Left ventricle myocardium inferior (tissue), 1 donor: Measurements from ENCODE around the gene LIPC. TPM values are rescaled to one million over a fixed set of nuclear protein-coding genes. Genes with fewer than 3 reads are reported as not detected.

Source experiments
- DNase-seq: peaks from one replicate; pipeline ENCODE4 v3.0.0-alpha.2; 2020
- H3K27ac ChIP-seq: fragments of 200-600 bp; replicated peaks from 2 replicates; pipeline ENCODE4 v1.8.0; 2021
- H3K27me3 ChIP-seq: fragments of 200-600 bp; 2 replicates; pipeline ENCODE4 v1.8.0; 2021; ENCODE audit warnings: low read depth
- H3K36me3 ChIP-seq: fragments of 200-600 bp; 2 replicates; pipeline ENCODE4 v1.8.0; 2021
- H3K4me1 ChIP-seq: fragments of 200-600 bp; 2 replicates; pipeline ENCODE4 v1.8.0; 2021
- H3K4me3 ChIP-seq: fragments of 200-600 bp; 2 replicates; pipeline ENCODE4 v1.8.0; 2021; ENCODE audit warnings: mild to moderate bottlenecking, moderate library complexity
- H3K9me3 ChIP-seq: fragments of 200-600 bp; replicated peaks from 2 replicates; pipeline ENCODE4 v1.8.0; 2021
- intact Hi-C: fragments of 100-400 bp; cut with micrococcal nuclease; formaldehyde crosslinking; loops from one replicate; pipeline ENCODE4 v1.11.0; 2022
- total RNA-seq: library from RNA; stranded (reverse); fragmentation: NEBNext Ultra II Directional; extraction: Animal tissue kit (Norgen Biotek cat#: 25700); gene quantifications from one replicate; pipeline ENCODE4 v1.2.1, GENCODE V29; 2021
- TF ChIP-seq, protein P1 (sequence below): fragments of 200-600 bp; IDR thresholded peaks from 2 replicates; pipeline ENCODE4 v1.8.0; 2021; ENCODE audit warnings: antibody characterized with exemption, mild to moderate bottlenecking, borderline replicate concordance
- donor health status: DM: no; HTN: yes; CAD: no; lungs with severe emphysema.

LIPC gene
- total RNA-seq, 1 donor from 2014 or later = 1.5 TPM

DNA sequence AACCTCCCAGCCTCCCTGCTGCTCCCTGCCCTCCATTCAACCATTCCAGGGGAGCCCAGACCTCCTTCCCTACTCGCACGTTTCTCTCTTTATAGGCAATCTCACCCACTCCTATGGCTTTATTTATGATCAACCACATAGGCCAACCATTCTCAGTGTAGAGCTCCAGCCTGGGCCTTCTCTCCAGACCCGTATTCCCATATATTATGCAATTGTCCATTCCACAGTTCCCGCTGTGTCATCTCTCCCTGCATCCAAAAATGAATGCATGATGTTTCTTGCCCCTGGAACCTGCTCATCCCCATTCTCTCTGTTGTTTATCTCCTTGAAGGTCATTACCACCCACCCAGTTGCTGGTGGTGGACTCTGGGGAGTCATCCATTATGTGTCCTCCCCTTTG lies 140.7 kb downstream of the LIPC start:
- intact Hi-C loops = no loop called here
- Histone ChIP-seq H3K4me1 (peaks cover 4% of the 10 kb centered on the region), H3K4me3 (no peak overlapping the region), H3K36me3 (no peaks in the 10 kb centered on the region), H3K9me3 (no peaks in the 10 kb centered on the region), H3K27ac (no peak overlapping the region), H3K27me3 (no peaks in the 10 kb centered on the region)
- no peak for DNase-seq
- TF ChIP-seq, protein P1, sequence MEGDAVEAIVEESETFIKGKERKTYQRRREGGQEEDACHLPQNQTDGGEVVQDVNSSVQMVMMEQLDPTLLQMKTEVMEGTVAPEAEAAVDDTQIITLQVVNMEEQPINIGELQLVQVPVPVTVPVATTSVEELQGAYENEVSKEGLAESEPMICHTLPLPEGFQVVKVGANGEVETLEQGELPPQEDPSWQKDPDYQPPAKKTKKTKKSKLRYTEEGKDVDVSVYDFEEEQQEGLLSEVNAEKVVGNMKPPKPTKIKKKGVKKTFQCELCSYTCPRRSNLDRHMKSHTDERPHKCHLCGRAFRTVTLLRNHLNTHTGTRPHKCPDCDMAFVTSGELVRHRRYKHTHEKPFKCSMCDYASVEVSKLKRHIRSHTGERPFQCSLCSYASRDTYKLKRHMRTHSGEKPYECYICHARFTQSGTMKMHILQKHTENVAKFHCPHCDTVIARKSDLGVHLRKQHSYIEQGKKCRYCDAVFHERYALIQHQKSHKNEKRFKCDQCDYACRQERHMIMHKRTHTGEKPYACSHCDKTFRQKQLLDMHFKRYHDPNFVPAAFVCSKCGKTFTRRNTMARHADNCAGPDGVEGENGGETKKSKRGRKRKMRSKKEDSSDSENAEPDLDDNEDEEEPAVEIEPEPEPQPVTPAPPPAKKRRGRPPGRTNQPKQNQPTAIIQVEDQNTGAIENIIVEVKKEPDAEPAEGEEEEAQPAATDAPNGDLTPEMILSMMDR = no peak

DNA sequence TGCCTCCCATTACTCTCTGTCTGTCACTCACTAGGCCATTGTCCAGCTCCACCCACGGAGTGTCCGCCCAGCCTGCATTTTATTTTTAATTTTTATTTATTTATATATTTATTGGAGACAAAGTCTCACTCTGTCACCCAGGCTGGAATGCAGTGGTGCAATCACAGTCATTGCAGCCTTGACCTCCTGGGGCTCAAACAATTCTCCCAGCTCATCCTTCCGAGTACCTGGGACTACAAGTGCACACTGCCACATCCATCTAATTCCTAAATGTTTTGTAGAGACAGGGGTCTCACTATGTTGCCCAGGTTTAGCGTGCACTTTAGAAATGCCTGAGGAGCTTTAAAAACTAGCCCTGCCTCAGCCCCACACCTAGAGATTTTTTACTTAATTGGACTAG lies 141.5 kb downstream of the LIPC start:
- TF ChIP-seq, protein P1 = no peak

DNA sequence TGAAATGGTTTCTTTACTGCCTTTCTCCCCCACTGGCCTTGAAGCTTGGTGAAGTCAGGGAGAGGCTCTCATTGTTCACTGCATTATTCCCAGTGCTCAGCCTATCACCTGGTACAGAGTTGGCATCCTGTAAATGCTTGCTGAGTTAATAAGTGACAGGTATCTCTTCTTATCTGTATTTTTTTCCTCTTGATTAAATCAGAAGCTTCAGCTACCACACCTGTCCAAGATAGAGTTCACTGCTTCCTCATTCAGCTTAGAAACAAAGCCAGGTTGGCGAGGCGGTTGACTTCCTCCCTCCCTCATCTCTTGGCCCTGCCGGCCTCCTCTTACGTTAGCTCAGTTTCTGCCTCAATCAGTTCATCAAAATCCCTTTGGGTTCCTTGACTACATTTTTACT lies 142.8 kb downstream of the LIPC start:
- Histone ChIP-seq H3K4me1 (no peaks in the 10 kb centered on the region), H3K27ac (no peak overlapping the region), H3K4me3 (no peak overlapping the region), H3K9me3 (no peaks in the 10 kb centered on the region), H3K36me3 (no peaks in the 10 kb centered on the region), H3K27me3 (no peaks in the 10 kb centered on the region)
- intact Hi-C loops = no loop called here
- no peak for DNase-seq
- TF ChIP-seq, protein P1 = no peak

More for the DNA sequence above, 141.5 kb downstream of the LIPC start:
- peaks cover 4% of the 10 kb centered on the region for H3K4me1 ChIP-seq
- no peaks in the 10 kb centered on the region for H3K36me3 ChIP-seq
- no peak overlapping the region for H3K27ac ChIP-seq
- no peaks in the 10 kb centered on the region for H3K9me3 ChIP-seq
- no peak overlapping the region for H3K4me3 ChIP-seq
- no peaks in the 10 kb centered on the region for H3K27me3 ChIP-seq
- no peak for DNase-seq
- intact Hi-C loops = no loop called here

DNA sequence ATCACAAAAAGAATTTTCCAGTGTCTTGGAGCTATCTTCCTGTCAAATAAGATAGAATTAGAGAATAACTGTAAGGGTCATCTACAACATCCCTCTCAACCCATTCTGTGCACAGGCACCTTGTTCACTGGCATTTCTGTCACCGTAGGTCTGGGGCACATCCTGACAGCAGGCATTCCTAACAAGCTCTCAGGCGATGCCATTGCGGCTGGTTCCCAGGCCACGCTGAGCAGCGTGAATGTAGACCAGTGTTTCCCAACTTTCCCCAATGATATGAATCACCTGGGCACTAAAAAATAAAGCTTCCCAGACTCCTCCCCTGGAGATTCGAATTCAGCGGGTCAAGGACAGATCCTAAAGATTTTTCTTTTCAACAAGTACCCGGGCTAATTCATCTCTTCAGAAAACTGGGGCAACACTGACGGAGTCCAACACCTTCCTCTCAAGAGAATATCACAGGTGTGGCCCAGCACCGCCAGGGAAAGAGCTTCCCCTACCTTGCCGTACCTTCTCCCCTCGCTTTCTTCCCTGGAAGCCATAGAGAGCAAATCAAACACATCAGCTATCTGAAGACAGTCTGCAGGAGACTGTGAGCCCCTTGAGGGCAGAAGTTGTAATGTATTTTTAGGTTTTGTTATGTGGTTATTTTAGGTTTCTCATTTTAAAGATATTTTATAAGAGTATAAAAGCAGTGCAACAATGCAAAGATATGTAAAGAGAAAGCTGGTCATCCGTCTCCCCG lies 143.4 kb downstream of the LIPC start:
- no peak for DNase-seq
- Histone ChIP-seq H3K36me3 (no peaks in the 10 kb centered on the region), H3K9me3 (no peaks in the 10 kb centered on the region), H3K27me3 (no peaks in the 10 kb centered on the region), H3K27ac (no peak overlapping the region), H3K4me3 (no peak overlapping the region), H3K4me1 (no peaks in the 10 kb centered on the region)
- TF ChIP-seq, protein P1 = no peak
- intact Hi-C loops = no loop called here

DNA sequence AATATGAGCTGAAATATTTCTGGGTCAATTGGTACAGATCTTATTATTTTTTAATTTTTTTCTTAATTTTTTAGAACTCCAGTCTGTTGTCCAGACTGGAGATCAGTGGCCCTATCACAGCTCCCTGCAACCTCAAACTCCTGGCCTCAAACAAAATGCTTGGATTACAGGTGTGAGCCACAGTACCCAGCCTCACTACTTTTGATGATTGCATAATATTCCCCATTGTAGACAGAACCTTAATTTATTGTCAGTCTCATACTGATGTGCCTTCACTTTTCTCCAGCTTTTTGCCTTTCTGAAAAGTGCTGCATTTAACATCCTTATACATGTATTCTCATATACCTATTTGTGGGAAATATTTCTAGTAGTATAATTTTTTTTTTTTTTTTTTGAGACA lies 144.9 kb downstream of the LIPC start:
- Histone ChIP-seq H3K4me1 (no peaks in the 10 kb centered on the region), H3K4me3 (no peak overlapping the region), H3K27me3 (no peaks in the 10 kb centered on the region), H3K36me3 (no peaks in the 10 kb centered on the region), H3K9me3 (no peaks in the 10 kb centered on the region), H3K27ac (no peak overlapping the region)
- intact Hi-C loops = no loop called here
- no peak for DNase-seq
- TF ChIP-seq, protein P1 = no peak
